ENCODE measurements around the gene LCN10. TPM values are rescaled to one million over a fixed set of nuclear protein-coding genes. Genes with fewer than 3 reads are reported as not detected.

Gene LCN10
- total and polyA plus RNA-seq, 2 of the 13 experiments (the other 11 are each of a cell fraction or from before 2014, with no cell fraction given): 0.53 to 0.61 TPM

DNA sequence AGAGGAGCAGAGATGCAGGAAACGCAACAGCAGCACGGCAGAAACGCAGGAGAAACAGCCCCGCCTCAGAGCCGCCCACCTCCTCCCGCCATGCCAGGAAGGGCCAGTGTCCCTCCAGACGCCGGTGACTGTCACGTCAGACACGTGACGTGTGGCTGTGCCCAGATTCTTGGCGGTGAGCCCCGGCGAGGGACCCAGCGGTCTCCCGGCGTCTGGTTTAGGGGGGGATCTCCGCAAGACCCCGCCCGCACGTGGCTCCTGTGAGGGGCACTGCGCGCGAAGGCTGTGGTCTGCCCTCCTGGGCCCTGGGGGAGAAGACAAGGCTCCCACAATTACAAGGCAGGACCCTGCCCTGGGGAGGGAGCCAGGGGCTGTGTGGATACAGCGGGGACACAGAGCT lies 17.7 kb upstream of the LCN10 start:
- TF ChIP-seq CREB1 (IDR thresholded peaks at IDR 0.05) (0 out of 2 replicates have a peak, but pooled peaks have one; percentile 27), CREB1 (CRISPR knock-in tag; IDR thresholded peaks at IDR 0.05) (no peak), ZNF354B (CRISPR knock-in tag; IDR thresholded peaks at IDR 0.05) (no peak)
- H3K4me2 ChIP-seq (ENCODE audit: low read depth, low read length): no peak overlapping the region
- peaks cover 50% of the 10 kb centered on the region for H3K4me1 ChIP-seq (ENCODE audit: insufficient read depth, low read length)

DNA sequence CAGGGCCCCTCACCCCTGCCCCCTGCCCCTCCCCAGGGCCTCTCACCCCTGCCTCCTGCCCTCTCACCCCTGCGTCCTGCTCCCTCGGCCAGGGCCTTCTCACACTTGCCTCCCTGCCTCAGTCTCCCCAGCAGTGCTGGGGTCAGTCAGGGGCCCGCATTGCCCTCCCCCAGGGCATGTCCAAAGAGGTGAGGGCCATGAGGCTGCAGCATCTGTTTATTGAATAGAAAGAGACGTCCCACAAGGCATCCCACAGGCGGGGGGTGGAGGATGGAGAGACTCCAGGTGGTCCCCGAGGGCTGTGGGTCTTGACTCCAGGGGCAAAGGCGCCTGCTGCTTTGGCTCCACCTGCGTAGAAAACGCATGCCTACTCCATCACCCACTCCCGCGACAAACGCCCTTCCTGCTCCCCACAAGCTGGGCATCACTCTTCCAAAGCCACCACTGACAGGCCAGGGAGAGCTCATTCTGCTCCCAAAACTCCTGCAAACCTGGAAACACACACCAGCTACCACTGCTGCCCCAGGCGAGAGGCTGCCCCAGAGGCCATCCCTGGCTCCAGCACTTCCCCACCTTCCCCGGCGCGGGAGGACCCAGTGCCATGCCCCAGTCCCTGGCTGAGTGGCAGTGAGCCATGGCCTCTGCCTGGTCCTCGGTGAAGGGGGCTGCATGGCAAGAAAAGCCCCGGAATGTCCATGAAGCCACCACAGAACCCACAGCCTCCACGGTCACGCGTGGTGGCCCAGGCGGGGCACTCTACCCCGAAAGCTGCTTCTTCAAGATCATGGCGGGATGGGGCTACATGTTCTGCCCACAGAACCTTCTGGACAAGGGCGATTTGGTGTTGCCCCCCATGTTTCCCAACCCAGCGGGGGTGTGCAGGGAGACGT lies 16.9 kb upstream of the LCN10 start:
- Histone ChIP-seq H3K9ac (ENCODE audit: insufficient read depth, low read depth, low read length) (no peak overlapping the region), H2AFZ (ENCODE audit: low read length) (no peak overlapping the region), H3K36me3 (replicated peaks in 1 of 2; ENCODE audit: control insufficient read depth in 1 of 2, insufficient read depth in 2 of 2, low read length in 2 of 2) (no peaks in the 10 kb centered on the region), H3K9me3 (ENCODE audit: low read length) (no peaks in the 10 kb centered on the region), H3K4me2 (ENCODE audit: low read depth, low read length) (no peak overlapping the region), H3K27me3 (ENCODE audit: control insufficient read depth in 1 of 2, insufficient read depth in 2 of 2, low read length in 2 of 2) (peaks cover 5 to 27% of the 10 kb centered on the region in 2 experiments; a peak in 3 of 5 replicates), H3K27ac (ENCODE audit: extremely low read length, insufficient read depth, low read length) (no peak overlapping the region), H3K79me2 (ENCODE audit: insufficient read depth, low read length) (no peaks in the 10 kb centered on the region), H3K4me3 (replicated peaks in 1 of 3; ENCODE audit: insufficient read depth in 1 of 3, low read depth in 2 of 3, low read length in 3 of 3) (no peak overlapping the region), H4K20me1 (ENCODE audit: insufficient read depth, low read length) (no peaks in the 10 kb centered on the region), H3K4me1 (ENCODE audit: insufficient read depth, low read length) (peaks cover 45% of the 10 kb centered on the region)
- 60% methylated on average over 15 of the region's 27 CpGs for WGBS (ENCODE audit: low lambda C conversion rate)
- TF ChIP-seq ZFP90 (CRISPR knock-in tag; IDR thresholded peaks at IDR 0.05; ENCODE audit: borderline replicate concordance) (no peak), RFXAP (CRISPR knock-in tag; IDR thresholded peaks at IDR 0.05; ENCODE audit: borderline replicate concordance) (no peak), ZNF768 (CRISPR knock-in tag; IDR thresholded peaks at IDR 0.05) (no peak), ZNF546 (CRISPR knock-in tag; conservative IDR thresholded peaks at IDR 0.05) (no peak), FLYWCH1 (CRISPR knock-in tag; IDR thresholded peaks at IDR 0.05) (no peak), ZFP62 (CRISPR knock-in tag; IDR thresholded peaks at IDR 0.05) (no peak), PCBP2 (optimal IDR thresholded peaks at IDR 0.05; ENCODE audit: low read depth, low read length, poor library complexity, severe bottlenecking) (no peak), ZNF432 (CRISPR knock-in tag; IDR thresholded peaks at IDR 0.05; ENCODE audit: borderline replicate concordance) (no peak)
- TF ChIP-seq, protein P1, sequence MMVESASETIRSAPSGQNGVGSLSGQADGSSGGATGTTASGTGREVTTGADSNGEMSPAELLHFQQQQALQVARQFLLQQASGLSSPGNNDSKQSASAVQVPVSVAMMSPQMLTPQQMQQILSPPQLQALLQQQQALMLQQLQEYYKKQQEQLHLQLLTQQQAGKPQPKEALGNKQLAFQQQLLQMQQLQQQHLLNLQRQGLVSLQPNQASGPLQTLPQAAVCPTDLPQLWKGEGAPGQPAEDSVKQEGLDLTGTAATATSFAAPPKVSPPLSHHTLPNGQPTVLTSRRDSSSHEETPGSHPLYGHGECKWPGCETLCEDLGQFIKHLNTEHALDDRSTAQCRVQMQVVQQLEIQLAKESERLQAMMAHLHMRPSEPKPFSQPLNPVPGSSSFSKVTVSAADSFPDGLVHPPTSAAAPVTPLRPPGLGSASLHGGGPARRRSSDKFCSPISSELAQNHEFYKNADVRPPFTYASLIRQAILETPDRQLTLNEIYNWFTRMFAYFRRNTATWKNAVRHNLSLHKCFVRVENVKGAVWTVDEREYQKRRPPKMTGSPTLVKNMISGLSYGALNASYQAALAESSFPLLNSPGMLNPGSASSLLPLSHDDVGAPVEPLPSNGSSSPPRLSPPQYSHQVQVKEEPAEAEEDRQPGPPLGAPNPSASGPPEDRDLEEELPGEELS (CRISPR knock-in tag; IDR thresholded peaks at IDR 0.05): no peak
- TF ChIP-seq, protein P2, sequence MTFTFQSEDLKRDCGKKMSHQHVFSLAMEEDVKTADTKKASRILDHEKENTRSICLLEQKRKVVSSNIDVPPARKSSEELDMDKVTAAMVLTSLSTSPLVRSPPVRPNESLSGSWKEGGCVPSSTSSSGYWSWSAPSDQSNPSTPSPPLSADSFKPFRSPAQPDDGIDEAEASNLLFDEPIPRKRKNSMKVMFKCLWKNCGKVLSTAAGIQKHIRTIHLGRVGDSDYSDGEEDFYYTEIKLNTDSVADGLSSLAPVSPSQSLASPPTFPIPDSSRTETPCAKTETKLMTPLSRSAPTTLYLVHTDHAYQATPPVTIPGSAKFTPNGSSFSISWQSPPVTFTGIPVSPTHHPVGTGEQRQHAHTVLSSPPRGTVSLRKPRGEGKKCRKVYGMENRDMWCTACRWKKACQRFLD (CRISPR knock-in tag; IDR thresholded peaks at IDR 0.05; ENCODE audit: borderline replicate concordance): no peak
- in situ Hi-C loops (cut with HindIII; ENCODE audit: extremely low pct_ligation_motif_present, low pct_unique_long_range_greater_than_20kb) (no loop called here), intact Hi-C loops (cut with micrococcal nuclease; ENCODE audit: unreplicated experiment) (no loop called here)
- ChIA-PET CTCF (ENCODE audit: low intra/inter-chr PET ratio, low total read pairs) (no interaction called here), POLR2A (no interaction called here)
- DNase-seq (ENCODE audit: low spot score) (no peak), FAIRE-seq (no peak), ATAC-seq (no peak)
- no TSS peak for BruUV-seq (replicated peaks)

More for the DNA sequence above, 17.7 kb upstream of the LCN10 start:
- BruUV-seq (replicated peaks): no TSS peak
- Histone ChIP-seq H3K79me2 (ENCODE audit: insufficient read depth, low read length) (no peaks in the 10 kb centered on the region), H4K20me1 (ENCODE audit: insufficient read depth, low read length) (no peaks in the 10 kb centered on the region), H3K9me3 (ENCODE audit: low read length) (no peaks in the 10 kb centered on the region), H3K27ac (ENCODE audit: extremely low read length, insufficient read depth, low read length) (no peak overlapping the region), H3K27me3 (ENCODE audit: control insufficient read depth in 1 of 2, insufficient read depth in 2 of 2, low read length in 2 of 2) (peaks cover 5 to 24% of the 10 kb centered on the region in 2 experiments; a peak in 3 of 5 replicates), H3K4me3 (replicated peaks in 1 of 3; ENCODE audit: insufficient read depth in 1 of 3, low read depth in 2 of 3, low read length in 3 of 3) (no peak overlapping the region), H3K9ac (ENCODE audit: insufficient read depth, low read depth, low read length) (no peak overlapping the region), H2AFZ (ENCODE audit: low read length) (no peak overlapping the region), H3K36me3 (replicated peaks in 1 of 2; ENCODE audit: control insufficient read depth in 1 of 2, insufficient read depth in 2 of 2, low read length in 2 of 2) (no peaks in the 10 kb centered on the region)
- intact Hi-C loops (cut with micrococcal nuclease; ENCODE audit: unreplicated experiment): no loop called here
- POLR2A ChIA-PET: no interaction called here
- FAIRE-seq (no peak), DNase-seq (ENCODE audit: low spot score) (no peak), ATAC-seq (no peak)
- 50% methylated on average over 4 of the region's 25 CpGs for WGBS (ENCODE audit: low lambda C conversion rate)
- in situ Hi-C loops (cut with HindIII; ENCODE audit: extremely low pct_ligation_motif_present, low pct_unique_long_range_greater_than_20kb): no loop called here
- CTCF ChIA-PET (ENCODE audit: low intra/inter-chr PET ratio, low total read pairs): interaction anchor here (1.2 kb wide), 1 partner anchor 24 kb away, joined by 3 read pairs; no protein-coding TSS in a partner anchor
